ENCODE measurements around the gene KCNK3.
"Not testable (repeated sequence)": the region's sequence is repeated elsewhere in the genome, so short reads cannot be mapped to it uniquely, and the experiment has no call there.

GRCh38 chr2:26750467-26750866 is 57.9 kb downstream of the KCNK3 start:
- TF ChIP-seq CCAR2 (optimal IDR thresholded peaks at IDR 0.05; ENCODE audit: low read depth, low read length); ZNF44 (CRISPR knock-in tag; IDR thresholded peaks at IDR 0.05); ATF6 (CRISPR knock-in tag; conservative IDR thresholded peaks at IDR 0.05); SKIL (CRISPR knock-in tag; IDR thresholded peaks at IDR 0.05; ENCODE audit: borderline replicate concordance); EZH2 (conservative IDR thresholded peaks at IDR 0.05; ENCODE audit: low read depth, low read length); CTCF (CRISPR knock-in tag; IDR thresholded peaks at IDR 0.05); TOPORS (CRISPR knock-in tag; IDR thresholded peaks at IDR 0.05); SUZ12 (IDR thresholded peaks at IDR 0.05; ENCODE audit: low read depth, low read length); FOXO4 (CRISPR knock-in tag; conservative IDR thresholded peaks at IDR 0.05); ATF3 (CRISPR knock-in tag; IDR thresholded peaks at IDR 0.05); RFX5 (IDR thresholded peaks at IDR 0.05; ENCODE audit: low read depth, low read length); ELF4 (CRISPR knock-in tag; IDR thresholded peaks at IDR 0.05; ENCODE audit: borderline replicate concordance); ARID2 (CRISPR knock-in tag; IDR thresholded peaks at IDR 0.05; ENCODE audit: borderline replicate concordance): not testable (repeated sequence)

Data from HepG2 (cell line).